Endothelial cell of umbilical vein (primary cell): ENCODE data around the gene MED27. TPM values are rescaled to one million over a fixed set of nuclear protein-coding genes. Genes with fewer than 3 reads are reported as not detected.

Experiments used
- BruUV-seq: library from RNA; stranded (reverse); fragments of 400-500 nt; replicated peaks from 2 replicates; lab custom pipeline; 2021; lab: Mats Ljungman, UMichigan
- CTCF ChIA-PET: fragments of 300-600, 350-600 bp; sonication (Branson Sonifier 250); formaldehyde crosslinking; loops from one replicate; lab custom pipeline; 2021; ENCODE audit warnings: antibody characterized with exemption, inconsistent platforms; lab: Charles Lee
- POLR2A ChIA-PET: fragments of 300-600, 350-600 bp; sonication (Branson Sonifier 250); formaldehyde crosslinking; loops from one replicate; lab custom pipeline; 2021; ENCODE audit warnings: antibody characterized with exemption, inconsistent platforms; lab: Charles Lee
- DNase-seq: peaks from one replicate; pipeline ENCODE4 v3.0.0-alpha.2; 2011; ENCODE audit warnings: low read depth, low spot score
- FAIRE-seq: peaks from 2 replicates; lab custom pipeline; 2011; peaks lifted over from hg19 to GRCh38; lab: Jason Lieb, UNC
- H2AFZ ChIP-seq: 2 replicates; pipeline ENCODE4 v1.6.0; 2012; ENCODE audit warnings: low read depth, low read length, control low read depth, inconsistent platforms
- H3K27ac ChIP-seq: 2 replicates; pipeline ENCODE4 v1.5.1; 2011; ENCODE audit warnings: low read depth, mild to moderate bottlenecking, control low read depth, low read length, moderate library complexity; ENCODE audit not compliant: insufficient read depth
- H3K27me3 ChIP-seq, 2 experiments: 2 replicates each; pipeline versions ENCODE4 v1.6.0 to v1.6.1; 2011; ENCODE audit warnings: low read length in 2 of 2, mixed read lengths in 1 of 2; ENCODE audit not compliant: control insufficient read depth in 2 of 2, insufficient read depth in 2 of 2
- H3K36me3 ChIP-seq, 2 experiments: 2 replicates in 1 of 2; 3 replicates in 1 of 2; pipeline ENCODE4 v1.5.1; 2011; ENCODE audit warnings: low read length in 2 of 2, mild to moderate bottlenecking in 1 of 2, moderate library complexity in 1 of 2; ENCODE audit not compliant: control insufficient read depth in 2 of 2, insufficient read depth in 2 of 2; ENCODE audit errors: extremely low read depth in 1 of 2
- H3K4me1 ChIP-seq: 3 replicates; pipeline ENCODE4 v1.5.1; 2011; ENCODE audit warnings: mild to moderate bottlenecking, low read length; ENCODE audit not compliant: control insufficient read depth, insufficient read depth; ENCODE audit errors: extremely low read depth
- H3K4me2 ChIP-seq: 2 replicates; pipeline ENCODE4 v1.6.1; 2011; ENCODE audit warnings: low read length, control low read depth, mixed read lengths; ENCODE audit not compliant: insufficient read depth
- H3K4me3 ChIP-seq, 3 experiments: fragments of 200-600 bp in 1 of 3; sonication (generic), shearing (Covaris generic) in 1 of 3; replicated peaks in 1 of 3; 2 replicates each; pipeline ENCODE4 v1.5.1; 2011 to 2016; ENCODE audit warnings: control low read depth in 3 of 3, low read length in 3 of 3, mild to moderate bottlenecking in 2 of 3, inconsistent platforms in 1 of 3, low read depth in 1 of 3, moderate library complexity in 1 of 3; ENCODE audit not compliant: insufficient read depth in 1 of 3
- H3K79me2 ChIP-seq: 2 replicates; pipeline ENCODE4 v1.6.0; 2012; ENCODE audit warnings: low read length, inconsistent platforms; ENCODE audit not compliant: control insufficient read depth, insufficient read depth
- H3K9ac ChIP-seq: replicated peaks from 2 replicates; pipeline ENCODE3; 2011; ENCODE audit warnings: low read length, control low read depth; ENCODE audit not compliant: insufficient read depth; ENCODE audit errors: extremely low read depth
- H3K9me1 ChIP-seq: replicated peaks from 3 replicates; pipeline ENCODE4 v1.6.0; 2011; ENCODE audit warnings: mild to moderate bottlenecking, low read length; ENCODE audit not compliant: control insufficient read depth, insufficient read depth; ENCODE audit errors: extremely low read depth
- H3K9me3 ChIP-seq: replicated peaks from 2 replicates; pipeline ENCODE4 v1.5.1; 2012; ENCODE audit warnings: low read length, inconsistent platforms; ENCODE audit not compliant: control insufficient read depth, insufficient read depth
- H4K20me1 ChIP-seq: replicated peaks from 2 replicates; pipeline ENCODE3; 2011; ENCODE audit warnings: mild to moderate bottlenecking, low read length; ENCODE audit not compliant: control insufficient read depth, insufficient read depth; ENCODE audit errors: extremely low read depth
- EZH2 ChIP-seq: IDR thresholded peaks from 2 replicates; pipeline ENCODE4 v1.6.1; 2012; ENCODE audit warnings: borderline replicate concordance, low read depth, mild to moderate bottlenecking, moderate library complexity, low read length, inconsistent platforms; ENCODE audit not compliant: severe bottlenecking
- FOS ChIP-seq: IDR thresholded peaks from 2 replicates; pipeline ENCODE4 v1.6.1; 2011; ENCODE audit warnings: mild to moderate bottlenecking, low read length, moderate library complexity, borderline replicate concordance; ENCODE audit not compliant: insufficient read depth
- GATA2 ChIP-seq: IDR thresholded peaks from 2 replicates; pipeline ENCODE4 v1.7.0; 2011; ENCODE audit warnings: low read depth, mild to moderate bottlenecking, moderate library complexity, mixed read lengths, low read length; ENCODE audit not compliant: insufficient read length, insufficient read depth
- JUN ChIP-seq: IDR thresholded peaks from 2 replicates; pipeline ENCODE4 v1.6.1; 2011; ENCODE audit warnings: borderline replicate concordance, low read depth; ENCODE audit not compliant: insufficient read length, insufficient read depth
- POLR2A ChIP-seq: IDR thresholded peaks from 2 replicates; pipeline ENCODE4 v1.6.1; 2012; ENCODE audit warnings: low read depth, mild to moderate bottlenecking, control low read depth, low read length
- POLR2AphosphoS5 ChIP-seq: IDR thresholded peaks from 2 replicates; pipeline ENCODE4 v1.6.1; 2012; ENCODE audit warnings: low read depth, mild to moderate bottlenecking, control low read depth, low read length, moderate library complexity; ENCODE audit not compliant: insufficient read depth
- dilution Hi-C: fragments of 300-500 bp; cut with MboI; formaldehyde crosslinking; loops from one replicate; pipeline ENCODE4 v1.15.0; 2019; ENCODE audit warnings: low sequenced_read_pairs; ENCODE audit not compliant: extremely low pct_ligation_motif_present
- intact Hi-C: fragments of 100-400 bp; cut with micrococcal nuclease; formaldehyde crosslinking; loops from one replicate; pipeline ENCODE4 v1.10.0; 2022
- polyA plus RNA-seq, 4 experiments: library from polyadenylated mRNA; depleted of rRNA in 3 of 4; stranded (reverse) in 3 of 4; unstranded in 1 of 4; fragments of >200 nt; gene quantifications; 2 replicates each; pipeline versions ENCODE4 v1.2.1 to v1.2.3, GENCODE V29; 2011 to 2012; ENCODE audit warnings: missing spikeins in 1 of 4
- total RNA-seq: library from RNA; stranded (reverse); gene quantifications from 2 replicates; pipeline ENCODE4 v1.2.3, GENCODE V29; 2021
- TF ChIP-seq, protein P1 (sequence below): IDR thresholded peaks from 2 replicates; pipeline ENCODE4 v1.6.1; 2011; ENCODE audit not compliant: insufficient read depth, insufficient read length
- TF ChIP-seq, protein P2 (sequence below), 2 donors: IDR thresholded peaks; 1 replicate in 1 of 2; 2 replicates in 1 of 2; pipeline ENCODE4 v1.5.1; 2011; ENCODE audit warnings: low read length in 2 of 2, mild to moderate bottlenecking in 2 of 2, moderate library complexity in 2 of 2, control low read depth in 1 of 2, inconsistent platforms in 1 of 2, low read depth in 1 of 2; ENCODE audit not compliant: insufficient read depth in 1 of 2; ENCODE audit errors: extremely low read depth in 1 of 2

The MED27 gene
- total and polyA plus RNA-seq, 2 donors (not counting 3 experiments of a cell fraction or from before 2014, with no cell fraction given) = 27.9 to 47.8 TPM

- Histone ChIP-seq H3K4me3 (no peak overlapping the region), H3K36me3 (peaks cover 0 to 2% of the 10 kb centered on the region in 2 experiments), H4K20me1 (no peaks in the 10 kb centered on the region), H3K9me3 (no peaks in the 10 kb centered on the region), H3K79me2 (no peaks in the 10 kb centered on the region), H3K9me1 (no peaks in the 10 kb centered on the region), H3K27ac (no peak overlapping the region), H3K9ac (no peak overlapping the region), H3K4me2 (no peak overlapping the region), H3K27me3 (no peaks in the 10 kb centered on the region), H2AFZ (no peak overlapping the region), H3K4me1 (no peaks in the 10 kb centered on the region)
- TF ChIP-seq GATA2 = no peak
- TF ChIP-seq, protein P1, sequence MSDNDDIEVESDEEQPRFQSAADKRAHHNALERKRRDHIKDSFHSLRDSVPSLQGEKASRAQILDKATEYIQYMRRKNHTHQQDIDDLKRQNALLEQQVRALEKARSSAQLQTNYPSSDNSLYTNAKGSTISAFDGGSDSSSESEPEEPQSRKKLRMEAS = no peak
- no peak for TF ChIP-seq FOS
- TF ChIP-seq POLR2A = no peak
- TF ChIP-seq, protein P2, sequence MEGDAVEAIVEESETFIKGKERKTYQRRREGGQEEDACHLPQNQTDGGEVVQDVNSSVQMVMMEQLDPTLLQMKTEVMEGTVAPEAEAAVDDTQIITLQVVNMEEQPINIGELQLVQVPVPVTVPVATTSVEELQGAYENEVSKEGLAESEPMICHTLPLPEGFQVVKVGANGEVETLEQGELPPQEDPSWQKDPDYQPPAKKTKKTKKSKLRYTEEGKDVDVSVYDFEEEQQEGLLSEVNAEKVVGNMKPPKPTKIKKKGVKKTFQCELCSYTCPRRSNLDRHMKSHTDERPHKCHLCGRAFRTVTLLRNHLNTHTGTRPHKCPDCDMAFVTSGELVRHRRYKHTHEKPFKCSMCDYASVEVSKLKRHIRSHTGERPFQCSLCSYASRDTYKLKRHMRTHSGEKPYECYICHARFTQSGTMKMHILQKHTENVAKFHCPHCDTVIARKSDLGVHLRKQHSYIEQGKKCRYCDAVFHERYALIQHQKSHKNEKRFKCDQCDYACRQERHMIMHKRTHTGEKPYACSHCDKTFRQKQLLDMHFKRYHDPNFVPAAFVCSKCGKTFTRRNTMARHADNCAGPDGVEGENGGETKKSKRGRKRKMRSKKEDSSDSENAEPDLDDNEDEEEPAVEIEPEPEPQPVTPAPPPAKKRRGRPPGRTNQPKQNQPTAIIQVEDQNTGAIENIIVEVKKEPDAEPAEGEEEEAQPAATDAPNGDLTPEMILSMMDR (IDR thresholded peaks at IDR 0.05; ENCODE audit: extremely low read depth in 1 of 2, insufficient read depth in 1 of 2, low read depth in 1 of 2, low read length in 2 of 2) = no peak
- TF ChIP-seq POLR2AphosphoS5 = no peak
- TF ChIP-seq EZH2 = no peak
- TF ChIP-seq JUN = no peak
- ChIA-PET CTCF (interaction anchor here (0.8 to 2.3 kb wide), 2 partner anchors 26 to 244 kb away, joined by 3 to 6 read pairs; no protein-coding TSS in a partner anchor), POLR2A (no interaction called here)
- BruUV-seq = no TSS peak
- intact Hi-C loops (no loop called here), dilution Hi-C loops (no loop called here)
- DNase-seq = no peak
- FAIRE-seq = no peak
These were observed 153.9 kb downstream of the MED27 start for GRCh38 chr9:131925677-131926177.
